Breast epithelium (tissue), 4 donors: ENCODE results near the gene KRT3. TPM values are rescaled to one million over a fixed set of nuclear protein-coding genes. Genes with fewer than 3 reads are reported as not detected.

ENCODE experiments used
- DNase-seq, 2 donors: peaks; one replicate each; pipeline ENCODE4 v3.0.0-alpha.2; 2019; ENCODE audit warnings: low spot score in 2 of 2
- H3K27ac ChIP-seq, 2 donors: fragments of 200-600 bp; sonication (generic) in 1 of 2; one replicate each; pipeline ENCODE4 v1.5.1; 2016 to 2019; ENCODE audit warnings: mild to moderate bottlenecking in 1 of 2
- H3K27me3 ChIP-seq, 2 donors: fragments of 200-600 bp; sonication (generic) in 1 of 2; one replicate each; pipeline versions ENCODE4 v1.5.1 to v1.6.0; 2017 to 2019; ENCODE audit warnings: control low read depth in 1 of 2, mild to moderate bottlenecking in 1 of 2
- H3K36me3 ChIP-seq: fragments of 200-600 bp; one replicate; pipeline ENCODE4 v1.5.1; 2019
- H3K4me1 ChIP-seq, 2 donors: fragments of 200-600 bp; sonication (generic); one replicate each; pipeline ENCODE4 v1.5.1; 2016 to 2019; ENCODE audit warnings: control low read depth in 1 of 2
- H3K4me3 ChIP-seq, 3 donors: fragments of 200-600 bp; sonication (generic); 1 replicate in 2 of 3; 2 replicates in 1 of 3; pipeline ENCODE4 v1.5.1; 2016 to 2019; ENCODE audit warnings: mild to moderate bottlenecking in 3 of 3, moderate library complexity in 2 of 3
- H3K9me3 ChIP-seq, 2 donors: fragments of 200-600 bp; sonication (generic) in 1 of 2; one replicate each; pipeline ENCODE4 v1.5.1; 2016 to 2019; ENCODE audit warnings: control low read depth in 1 of 2
- POLR2A ChIP-seq: fragments of 450-650 bp; IDR thresholded peaks from one replicate; pipeline ENCODE4 v1.6.1; 2016; ENCODE audit warnings: antibody characterized with exemption, mild to moderate bottlenecking, moderate library complexity
- POLR2AphosphoS5 ChIP-seq, 3 donors: sonication (generic); formaldehyde crosslinking; IDR thresholded peaks; one replicate each; pipeline ENCODE4 v1.6.1; 2017; ENCODE audit warnings: antibody characterized with exemption in 3 of 3
- intact Hi-C: fragments of 100-400 bp; cut with DNase I; formaldehyde crosslinking; loops from one replicate; pipeline ENCODE4 v1.15.1; 2023; ENCODE audit warnings: low total_unique reads
- total RNA-seq, 3 donors: library from RNA; depleted of rRNA; stranded (reverse); fragments of >200 nt; gene quantifications; one replicate each; pipeline ENCODE4 v1.1.0, GENCODE V29; 2016
- TF ChIP-seq, protein P1 (sequence below), 3 donors: fragments of 450-650 bp; IDR thresholded peaks; one replicate each; pipeline ENCODE4 v1.5.1; 2016 to 2017; ENCODE audit warnings: antibody characterized with exemption in 3 of 3, mild to moderate bottlenecking in 3 of 3, moderate library complexity in 3 of 3

Gene KRT3
- total RNA-seq, 3 donors from 2014 or later = not detected

DNA sequence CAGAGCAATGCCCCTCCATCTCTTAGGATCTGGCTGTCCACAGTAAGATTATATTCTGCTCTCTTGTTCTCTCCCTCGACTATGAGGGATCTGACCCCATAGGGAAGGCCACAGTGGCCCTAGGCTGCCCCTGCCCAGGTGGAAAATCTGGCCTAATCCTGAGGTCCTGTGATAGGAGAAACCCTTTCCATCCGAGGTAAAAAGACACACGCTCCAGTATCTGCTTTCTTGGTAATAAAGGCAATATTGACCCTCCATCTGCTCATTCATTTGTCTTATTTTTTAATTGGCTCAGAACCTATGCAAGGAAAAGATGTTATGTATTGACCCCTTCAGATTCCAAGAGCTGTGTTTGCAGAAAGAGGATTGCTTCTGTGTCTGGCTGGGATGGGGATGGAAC, 28.5 kb downstream of the KRT3 start:
- TF ChIP-seq POLR2A (no peak), POLR2AphosphoS5 (IDR thresholded peaks at IDR 0.05) (no peak)
- TF ChIP-seq, protein P1, sequence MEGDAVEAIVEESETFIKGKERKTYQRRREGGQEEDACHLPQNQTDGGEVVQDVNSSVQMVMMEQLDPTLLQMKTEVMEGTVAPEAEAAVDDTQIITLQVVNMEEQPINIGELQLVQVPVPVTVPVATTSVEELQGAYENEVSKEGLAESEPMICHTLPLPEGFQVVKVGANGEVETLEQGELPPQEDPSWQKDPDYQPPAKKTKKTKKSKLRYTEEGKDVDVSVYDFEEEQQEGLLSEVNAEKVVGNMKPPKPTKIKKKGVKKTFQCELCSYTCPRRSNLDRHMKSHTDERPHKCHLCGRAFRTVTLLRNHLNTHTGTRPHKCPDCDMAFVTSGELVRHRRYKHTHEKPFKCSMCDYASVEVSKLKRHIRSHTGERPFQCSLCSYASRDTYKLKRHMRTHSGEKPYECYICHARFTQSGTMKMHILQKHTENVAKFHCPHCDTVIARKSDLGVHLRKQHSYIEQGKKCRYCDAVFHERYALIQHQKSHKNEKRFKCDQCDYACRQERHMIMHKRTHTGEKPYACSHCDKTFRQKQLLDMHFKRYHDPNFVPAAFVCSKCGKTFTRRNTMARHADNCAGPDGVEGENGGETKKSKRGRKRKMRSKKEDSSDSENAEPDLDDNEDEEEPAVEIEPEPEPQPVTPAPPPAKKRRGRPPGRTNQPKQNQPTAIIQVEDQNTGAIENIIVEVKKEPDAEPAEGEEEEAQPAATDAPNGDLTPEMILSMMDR (IDR thresholded peaks at IDR 0.05) = no peak
- Histone ChIP-seq H3K9me3 (no peaks in the 10 kb centered on the region), H3K4me3 (no peak overlapping the region), H3K36me3 (no peaks in the 10 kb centered on the region), H3K4me1 (no peaks in the 10 kb centered on the region), H3K27ac (no peak overlapping the region), H3K27me3 (no peaks in the 10 kb centered on the region)
- DNase-seq = no peak
- intact Hi-C loops = no loop called here

DNA sequence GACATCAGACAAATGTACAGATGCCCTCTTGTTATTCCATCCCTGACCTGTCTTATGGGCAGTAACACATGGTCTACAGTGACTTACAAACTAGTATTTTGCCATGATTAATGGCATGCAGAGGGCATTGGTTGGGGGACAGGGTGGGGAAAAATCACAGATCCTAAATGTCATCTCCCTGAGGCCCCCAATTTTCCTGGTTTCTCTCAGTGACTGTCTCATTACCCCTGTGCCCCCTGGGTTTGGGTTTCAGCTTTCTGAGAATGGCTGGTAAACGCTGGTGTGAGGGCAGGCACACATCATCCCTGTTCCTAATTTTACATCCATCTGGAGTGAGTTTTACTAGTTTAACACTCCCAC, 28.9 kb downstream of the KRT3 start:
- DNase-seq = no peak
- peaks cover 0 to 3% of the 10 kb centered on the region in 2 donors for H3K9me3 ChIP-seq
- H3K4me3 ChIP-seq = no peak overlapping the region
- no peaks in the 10 kb centered on the region for H3K36me3 ChIP-seq
- H3K27me3 ChIP-seq = no peaks in the 10 kb centered on the region
- H3K4me1 ChIP-seq = no peaks in the 10 kb centered on the region
- H3K27ac ChIP-seq = no peak overlapping the region
- TF ChIP-seq, protein P1 (IDR thresholded peaks at IDR 0.05) = no peak
- TF ChIP-seq POLR2A (no peak), POLR2AphosphoS5 (IDR thresholded peaks at IDR 0.05) (no peak)
- intact Hi-C loops = no loop called here

DNA sequence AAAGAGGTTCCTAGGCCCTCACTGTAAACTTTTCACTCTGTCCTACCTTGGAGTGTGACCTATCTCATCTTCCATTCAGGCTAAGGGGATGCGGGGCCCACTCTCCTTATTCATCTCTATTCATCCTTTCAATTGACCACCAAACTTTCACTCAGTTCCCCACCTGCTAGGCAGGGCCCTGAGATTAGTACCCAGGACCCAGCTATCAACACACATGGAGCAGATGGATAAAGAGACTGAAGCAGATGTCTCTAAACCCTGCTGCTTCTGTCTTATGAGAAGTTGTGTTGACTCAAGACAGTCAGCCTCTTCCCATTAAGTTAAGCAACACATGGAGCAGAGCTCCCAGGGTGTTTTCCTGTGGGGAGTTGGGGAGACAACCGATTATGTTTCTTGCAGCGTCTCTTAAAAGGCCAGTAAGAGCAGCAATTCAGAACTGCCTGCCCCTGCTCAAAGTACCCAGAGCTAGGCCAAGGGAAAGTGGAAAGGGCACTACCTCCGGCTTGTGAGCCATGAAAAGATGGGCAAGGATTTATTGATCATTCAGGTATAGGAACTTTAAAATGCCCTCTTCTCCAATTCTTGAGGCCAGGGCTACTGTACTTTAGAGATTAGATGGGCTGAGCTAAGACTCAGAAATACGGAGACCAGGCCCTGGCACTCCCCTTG, 29.4 kb downstream of the KRT3 start:
- Histone ChIP-seq H3K27me3 (no peaks in the 10 kb centered on the region), H3K4me3 (no peak overlapping the region), H3K27ac (no peak overlapping the region), H3K9me3 (peaks cover 0 to 7% of the 10 kb centered on the region in 2 donors), H3K36me3 (no peaks in the 10 kb centered on the region), H3K4me1 (no peaks in the 10 kb centered on the region)
- DNase-seq = no peak
- TF ChIP-seq, protein P1 (IDR thresholded peaks at IDR 0.05) = no peak
- TF ChIP-seq POLR2AphosphoS5 (IDR thresholded peaks at IDR 0.05) (no peak), POLR2A (no peak)
- intact Hi-C loops = loop anchor here (1.0 kb wide), 1 partner anchor 31 kb away; no protein-coding TSS in a partner anchor

DNA sequence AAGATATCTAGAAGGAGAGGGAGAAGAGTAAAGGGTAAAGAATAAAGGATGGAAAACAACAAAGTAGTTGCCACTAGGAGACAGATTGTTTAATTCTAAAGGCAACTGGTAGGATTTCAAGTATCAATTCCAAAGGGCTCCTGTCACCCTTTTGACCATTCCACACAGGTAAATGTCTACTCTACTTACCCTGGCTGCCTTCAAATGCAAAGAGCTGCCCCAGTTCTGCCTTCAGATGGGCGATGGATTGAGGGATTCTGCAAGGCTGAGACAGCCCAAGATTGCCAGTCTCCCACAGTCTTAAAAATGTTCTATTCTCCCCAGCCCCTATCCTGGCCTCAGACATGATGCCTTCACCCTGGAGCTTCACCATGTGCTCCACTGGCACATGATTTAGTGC, 30.2 kb downstream of the KRT3 start:
- H3K27ac ChIP-seq = no peak overlapping the region
- peaks cover 8 to 14% of the 10 kb centered on the region in 2 donors for H3K9me3 ChIP-seq
- H3K36me3 ChIP-seq = no peaks in the 10 kb centered on the region
- H3K4me3 ChIP-seq = no peak overlapping the region
- no peaks in the 10 kb centered on the region for H3K27me3 ChIP-seq
- no peak for TF ChIP-seq POLR2AphosphoS5 (IDR thresholded peaks at IDR 0.05)
- TF ChIP-seq, protein P1 (IDR thresholded peaks at IDR 0.05) = no peak
- TF ChIP-seq POLR2A = no peak
- intact Hi-C loops = loop anchor here (1.0 kb wide), 1 partner anchor 30 kb away; no protein-coding TSS in a partner anchor
- no peaks in the 10 kb centered on the region for H3K4me1 ChIP-seq
- DNase-seq = no peak

DNA sequence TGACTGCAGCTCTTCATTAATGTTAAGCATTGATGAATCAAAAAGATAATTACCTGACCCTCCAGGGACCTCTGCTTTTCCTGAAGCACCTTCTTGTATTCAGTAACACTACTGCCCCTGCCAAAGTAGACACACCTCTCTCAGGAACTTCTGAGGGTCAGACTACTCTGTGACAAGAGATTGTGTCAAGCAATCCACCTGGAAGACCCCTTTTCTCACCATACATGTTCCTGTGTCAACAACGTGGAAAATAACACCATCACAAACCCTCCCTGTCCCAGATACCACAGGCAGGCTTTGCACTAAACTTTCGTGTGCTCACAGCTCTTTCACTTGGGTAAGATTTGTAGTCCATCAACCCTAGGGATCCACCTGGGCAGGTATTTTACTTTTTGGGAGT, 31.9 kb downstream of the KRT3 start:
- H3K36me3 ChIP-seq = no peaks in the 10 kb centered on the region
- DNase-seq = no peak
- TF ChIP-seq POLR2AphosphoS5 (IDR thresholded peaks at IDR 0.05) = no peak
- TF ChIP-seq, protein P1 (IDR thresholded peaks at IDR 0.05) = no peak
- no peak for TF ChIP-seq POLR2A
- H3K4me1 ChIP-seq = no peaks in the 10 kb centered on the region
- H3K9me3 ChIP-seq = peaks cover 15 to 25% of the 10 kb centered on the region in 2 donors
- H3K4me3 ChIP-seq = no peak overlapping the region
- no peaks in the 10 kb centered on the region for H3K27me3 ChIP-seq
- intact Hi-C loops = no loop called here
- H3K27ac ChIP-seq = no peak overlapping the region
